ENCODE results near the gene CKAP2L. TPM values are rescaled to one million over a fixed set of nuclear protein-coding genes. Genes with fewer than 3 reads are reported as not detected.

Gene CKAP2L
- total RNA-seq, 4 donors from 2014 or later = 0.13 to 0.29 (median 0.22) TPM; not detected in 1

DNA sequence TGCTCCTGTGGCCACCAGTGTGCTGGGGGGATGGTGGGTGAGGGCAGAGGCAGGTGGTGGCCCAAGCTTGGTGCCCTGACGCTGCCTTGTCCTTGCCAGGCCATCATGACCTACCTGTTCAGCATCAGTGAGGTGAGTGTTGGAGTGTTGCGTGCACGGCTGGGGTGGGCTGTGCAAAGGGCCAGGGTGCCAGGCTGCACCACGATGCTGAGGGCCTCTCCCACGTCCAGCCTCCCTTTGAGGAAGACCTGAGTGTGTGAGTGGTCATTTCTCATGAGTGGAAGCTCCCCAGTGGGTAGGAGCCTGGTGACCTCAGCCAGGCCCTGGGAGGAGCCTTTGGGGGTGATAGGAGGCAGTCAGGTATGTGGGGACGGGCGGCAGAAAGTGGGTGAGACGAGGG, 40.4 kb downstream of the CKAP2L start:
- 96 to 100% methylated on average over 7 to 8 of the region's 8 CpGs for WGBS, 2 donors
- Histone ChIP-seq H3K36me3 (no peaks in the 10 kb centered on the region), H3K27ac (no peak overlapping the region), H3K4me3 (replicated peaks in 1 of 3) (no peak overlapping the region), H3K27me3 (no peaks in the 10 kb centered on the region), H3K4me1 (peaks cover 0 to 20% of the 10 kb centered on the region in 2 donors), H3K9me3 (no peaks in the 10 kb centered on the region)
- no peak for DNase-seq
- intact Hi-C loops (cut with DNase I) = loop anchor here (5.0 kb wide), 1 partner anchor 122 kb away; no protein-coding TSS in a partner anchor
- TF ChIP-seq, protein P1, sequence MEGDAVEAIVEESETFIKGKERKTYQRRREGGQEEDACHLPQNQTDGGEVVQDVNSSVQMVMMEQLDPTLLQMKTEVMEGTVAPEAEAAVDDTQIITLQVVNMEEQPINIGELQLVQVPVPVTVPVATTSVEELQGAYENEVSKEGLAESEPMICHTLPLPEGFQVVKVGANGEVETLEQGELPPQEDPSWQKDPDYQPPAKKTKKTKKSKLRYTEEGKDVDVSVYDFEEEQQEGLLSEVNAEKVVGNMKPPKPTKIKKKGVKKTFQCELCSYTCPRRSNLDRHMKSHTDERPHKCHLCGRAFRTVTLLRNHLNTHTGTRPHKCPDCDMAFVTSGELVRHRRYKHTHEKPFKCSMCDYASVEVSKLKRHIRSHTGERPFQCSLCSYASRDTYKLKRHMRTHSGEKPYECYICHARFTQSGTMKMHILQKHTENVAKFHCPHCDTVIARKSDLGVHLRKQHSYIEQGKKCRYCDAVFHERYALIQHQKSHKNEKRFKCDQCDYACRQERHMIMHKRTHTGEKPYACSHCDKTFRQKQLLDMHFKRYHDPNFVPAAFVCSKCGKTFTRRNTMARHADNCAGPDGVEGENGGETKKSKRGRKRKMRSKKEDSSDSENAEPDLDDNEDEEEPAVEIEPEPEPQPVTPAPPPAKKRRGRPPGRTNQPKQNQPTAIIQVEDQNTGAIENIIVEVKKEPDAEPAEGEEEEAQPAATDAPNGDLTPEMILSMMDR (IDR thresholded peaks at IDR 0.05) = no peak
- no peak for TF ChIP-seq POLR2A (IDR thresholded peaks at IDR 0.05)

DNA sequence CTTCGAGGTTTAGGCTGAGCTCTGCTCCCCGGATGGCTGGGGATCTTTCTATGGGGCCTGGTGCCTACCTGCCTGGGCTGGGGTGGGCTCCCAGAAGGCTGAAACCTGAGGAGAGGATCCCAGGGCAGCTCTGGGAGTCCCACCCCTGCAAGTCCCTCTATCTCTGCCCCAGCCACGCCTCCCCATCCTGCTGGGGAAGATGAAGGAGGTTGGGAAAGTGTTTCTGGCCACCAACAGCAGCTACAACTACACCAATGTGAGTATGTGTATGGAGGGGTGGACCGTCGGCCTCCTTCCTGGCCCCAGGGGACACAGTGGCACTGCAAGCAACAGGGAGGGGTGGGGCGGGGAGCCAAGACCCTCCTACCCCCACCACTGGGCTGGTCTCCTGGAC, 40.9 kb downstream of the CKAP2L start:
- 91 to 98% methylated on average over 4 to 6 of the region's 6 CpGs for WGBS, 2 donors
- Histone ChIP-seq H3K4me1 (peaks cover 0 to 16% of the 10 kb centered on the region in 2 donors), H3K27me3 (no peaks in the 10 kb centered on the region), H3K9me3 (no peaks in the 10 kb centered on the region), H3K27ac (no peak overlapping the region), H3K4me3 (replicated peaks in 1 of 3) (no peak overlapping the region), H3K36me3 (no peaks in the 10 kb centered on the region)
- intact Hi-C loops (cut with DNase I) = loop anchor here (5.0 kb wide), 1 partner anchor 121 kb away; no protein-coding TSS in a partner anchor
- DNase-seq = no peak
- TF ChIP-seq, protein P1 (IDR thresholded peaks at IDR 0.05) = no peak
- no peak for TF ChIP-seq POLR2A (IDR thresholded peaks at IDR 0.05)

DNA sequence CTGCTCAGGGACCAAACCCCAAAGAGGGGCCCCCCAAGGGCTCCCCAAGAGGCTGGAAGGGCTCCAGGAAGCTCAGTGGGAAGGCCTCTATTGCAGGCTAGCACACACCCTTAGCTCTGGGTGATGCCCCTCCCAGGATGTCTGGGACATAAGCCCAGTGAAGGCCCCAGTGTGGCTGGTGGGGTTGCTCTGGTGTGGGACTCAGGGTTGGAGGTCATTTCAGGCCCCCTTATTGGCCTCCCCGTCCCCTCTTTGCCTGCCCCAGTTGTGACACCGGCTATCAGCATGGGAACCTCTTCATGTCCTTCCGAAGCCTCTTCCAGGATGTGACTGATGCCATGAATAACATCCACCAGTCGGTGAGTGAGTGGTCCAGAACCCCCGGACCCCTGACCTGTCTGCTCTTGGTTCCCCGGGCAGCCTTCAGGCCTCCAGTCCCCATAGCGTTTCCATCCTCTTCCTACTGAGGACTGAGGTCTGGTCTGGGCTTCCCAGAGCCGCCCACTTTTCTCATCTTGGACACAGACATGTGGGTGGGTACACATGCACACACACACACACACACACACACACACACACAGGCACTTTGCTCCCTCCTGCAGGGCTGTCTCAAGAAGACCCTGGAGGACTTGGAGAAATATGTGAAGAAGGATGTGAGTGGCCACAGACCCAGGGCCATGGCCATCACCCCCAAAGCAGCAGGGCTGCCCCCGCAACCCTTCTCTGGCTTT, 41.4 kb downstream of the CKAP2L start:
- Histone ChIP-seq H3K4me1 (peaks cover 0 to 10% of the 10 kb centered on the region in 2 donors), H3K27ac (no peak overlapping the region), H3K27me3 (no peaks in the 10 kb centered on the region), H3K36me3 (no peaks in the 10 kb centered on the region), H3K9me3 (no peaks in the 10 kb centered on the region), H3K4me3 (replicated peaks in 1 of 3) (no peak overlapping the region)
- DNase-seq = no peak
- intact Hi-C loops (cut with DNase I) = loop anchor here (5.0 kb wide), 1 partner anchor 121 kb away; no protein-coding TSS in a partner anchor
- WGBS, 2 donors = 82 to 97% methylated on average over 6 to 9 of the region's 9 CpGs
- TF ChIP-seq, protein P1 (IDR thresholded peaks at IDR 0.05) = no peak
- no peak for TF ChIP-seq POLR2A (IDR thresholded peaks at IDR 0.05)

DNA sequence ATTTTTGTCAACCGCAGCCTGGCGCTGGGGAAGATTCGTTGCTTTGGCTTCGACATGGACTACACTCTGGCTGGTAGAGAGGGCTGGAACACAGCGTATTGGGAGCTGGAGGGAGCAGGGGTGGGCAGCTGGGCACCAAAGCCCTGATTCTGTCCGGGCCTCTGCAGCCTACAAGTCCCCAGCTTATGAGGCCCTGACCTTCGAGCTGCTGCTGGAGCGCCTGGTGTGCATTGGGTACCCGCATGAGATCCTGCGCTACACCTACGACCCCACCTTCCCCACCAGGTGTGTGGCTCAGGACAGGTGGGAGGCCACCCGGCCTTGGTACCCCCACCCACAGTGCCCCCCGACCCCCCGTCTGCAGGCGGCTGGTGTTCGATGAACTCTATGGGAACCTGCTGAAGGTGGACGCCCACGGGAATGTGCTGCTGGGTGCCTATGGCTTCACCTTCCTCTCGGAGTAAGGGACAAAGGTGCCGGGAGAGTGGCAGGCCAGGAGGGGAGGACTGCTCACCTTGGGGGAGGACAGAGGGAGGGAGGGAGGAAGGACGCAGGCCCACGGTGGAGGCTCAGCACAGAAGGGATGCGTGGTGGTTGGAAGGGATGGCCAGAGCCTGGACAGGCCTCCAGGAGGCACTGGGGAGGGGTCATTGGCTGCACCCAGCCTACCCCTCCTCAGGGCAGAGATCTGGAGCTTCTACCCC, 42.4 kb downstream of the CKAP2L start:
- WGBS, 2 donors = 88 to 94% methylated on average over 16 to 21 of the region's 23 CpGs
- no peaks in the 10 kb centered on the region for H3K9me3 ChIP-seq
- H3K27me3 ChIP-seq = no peaks in the 10 kb centered on the region
- TF ChIP-seq POLR2A (IDR thresholded peaks at IDR 0.05) = no peak
- TF ChIP-seq, protein P1 (IDR thresholded peaks at IDR 0.05) = no peak
- H3K36me3 ChIP-seq = no peaks in the 10 kb centered on the region
- H3K27ac ChIP-seq = no peak overlapping the region
- H3K4me1 ChIP-seq = peaks cover 0 to 6% of the 10 kb centered on the region in 2 donors
- DNase-seq = no peak
- no peak overlapping the region for H3K4me3 ChIP-seq (replicated peaks in 1 of 3)
- intact Hi-C loops (cut with DNase I) = loop anchor here (5.0 kb wide), 1 partner anchor 120 kb away; no protein-coding TSS in a partner anchor

DNA sequence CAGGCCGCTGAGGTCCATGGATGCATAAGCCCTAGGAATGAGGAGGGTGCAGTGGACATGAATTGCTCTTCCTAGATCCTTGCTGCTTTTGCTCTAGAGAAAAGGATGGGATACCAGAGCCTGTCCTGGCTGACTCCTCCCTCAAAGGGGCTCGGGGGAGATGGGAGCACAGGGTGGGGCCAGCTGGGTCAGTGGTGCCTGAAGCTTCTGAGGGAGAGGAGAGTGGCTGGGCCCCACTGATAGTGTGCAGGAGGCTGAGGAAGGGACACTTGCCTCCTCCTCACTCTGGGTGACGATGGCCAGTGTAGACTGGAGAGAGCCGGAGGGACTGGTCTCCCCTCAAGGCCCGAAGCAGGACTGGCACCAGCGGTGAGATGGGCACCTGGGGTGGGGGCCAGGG, 43.6 kb downstream of the CKAP2L start, which contains the start of gene NT5DC4:
Gene NT5DC4, plus strand, starts transcription at position 236 of the 400 bp plus-strand sequence. Its CDS starts 60 bp downstream, at position 296.
- no peak for DNase-seq
- Histone ChIP-seq H3K27me3 (no peaks in the 10 kb centered on the region), H3K36me3 (no peaks in the 10 kb centered on the region), H3K9me3 (no peaks in the 10 kb centered on the region), H3K4me1 (no peaks in the 10 kb centered on the region), H3K27ac (no peak within 1 kb of the TSS), H3K4me3 (replicated peaks in 1 of 3) (no peak within 1 kb of the TSS)
- 89 to 94% methylated on average over 5 to 6 of the region's 6 CpGs for WGBS, 2 donors
- intact Hi-C loops (cut with DNase I) = loop anchor here (5.0 kb wide), 1 partner anchor 118 kb away; no protein-coding TSS in a partner anchor
- TF ChIP-seq POLR2A (IDR thresholded peaks at IDR 0.05) = no peak
- TF ChIP-seq, protein P1 (IDR thresholded peaks at IDR 0.05) = no peak

Measured in thyroid gland (tissue), 4 donors.